OCI-LY7 (cell line): ENCODE data around the gene CYP19A1.

Experiments
- CTCF ChIP-seq: fragments of 200-600 bp; sonication (generic); conservative IDR thresholded peaks from 2 replicates; pipeline ENCODE4 v1.5.1; 2014; ENCODE audit warnings: mild to moderate bottlenecking, antibody characterized with exemption, low read length, moderate library complexity, mixed read lengths
- EZH2phosphoT487 ChIP-seq: fragments of 200-600 bp; sonication (generic); IDR thresholded peaks from 2 replicates; pipeline ENCODE4 v1.6.1; 2018; ENCODE audit warnings: low read depth, borderline replicate concordance, mild to moderate bottlenecking, mixed run types, antibody characterized with exemption, low read length, moderate library complexity, mixed read lengths

- no peak for TF ChIP-seq CTCF
- TF ChIP-seq EZH2phosphoT487 = no peak
These were observed 114.6 kb downstream of the CYP19A1 start for GRCh38 chr15:51223771-51224229.
